Neural progenitor cell (in vitro differentiated cells): ENCODE data around the gene ARHGAP15.

ENCODE experiments used
- EZH2 ChIP-seq: fragments of 200-600 bp; sonication (generic); IDR thresholded peaks from 2 replicates; pipeline ENCODE4 v1.6.1; 2017; ENCODE audit warnings: antibody characterized with exemption, mild to moderate bottlenecking, moderate library complexity
- TF ChIP-seq, protein P1 (sequence below): fragments of 200-600 bp; sonication (generic); IDR thresholded peaks from 2 replicates; pipeline ENCODE4 v1.5.1; 2017; ENCODE audit warnings: antibody characterized with exemption, mild to moderate bottlenecking

DNA sequence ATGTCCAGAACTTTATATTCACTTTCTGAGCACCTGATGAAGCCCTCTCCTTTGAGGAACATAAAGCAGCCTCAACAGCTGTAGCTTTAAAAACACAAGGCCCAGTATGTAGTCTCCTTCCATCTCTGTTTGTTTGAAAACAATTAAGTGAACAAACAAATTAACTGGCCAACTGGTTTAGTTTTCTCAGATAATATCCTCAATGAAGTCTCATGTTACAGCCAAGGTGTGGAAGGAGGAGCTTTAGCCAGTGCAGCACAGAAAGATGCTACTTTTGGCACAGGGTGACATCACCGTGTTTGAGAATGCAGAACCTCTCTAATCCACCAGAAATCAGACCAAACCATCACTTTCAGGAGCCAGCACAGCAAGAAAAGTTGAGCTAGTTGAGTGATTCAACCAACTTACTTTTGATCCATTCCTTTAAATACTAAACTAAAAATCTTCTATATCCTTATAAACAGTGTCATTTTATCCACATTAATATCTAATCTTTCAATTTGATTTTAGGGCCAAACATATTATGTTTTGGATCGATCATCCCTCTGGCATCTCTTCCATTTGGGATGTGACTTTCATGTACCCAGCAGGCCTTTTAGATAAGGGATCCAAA lies 488.7 kb downstream of the ARHGAP15 start:
- TF ChIP-seq, protein P1, sequence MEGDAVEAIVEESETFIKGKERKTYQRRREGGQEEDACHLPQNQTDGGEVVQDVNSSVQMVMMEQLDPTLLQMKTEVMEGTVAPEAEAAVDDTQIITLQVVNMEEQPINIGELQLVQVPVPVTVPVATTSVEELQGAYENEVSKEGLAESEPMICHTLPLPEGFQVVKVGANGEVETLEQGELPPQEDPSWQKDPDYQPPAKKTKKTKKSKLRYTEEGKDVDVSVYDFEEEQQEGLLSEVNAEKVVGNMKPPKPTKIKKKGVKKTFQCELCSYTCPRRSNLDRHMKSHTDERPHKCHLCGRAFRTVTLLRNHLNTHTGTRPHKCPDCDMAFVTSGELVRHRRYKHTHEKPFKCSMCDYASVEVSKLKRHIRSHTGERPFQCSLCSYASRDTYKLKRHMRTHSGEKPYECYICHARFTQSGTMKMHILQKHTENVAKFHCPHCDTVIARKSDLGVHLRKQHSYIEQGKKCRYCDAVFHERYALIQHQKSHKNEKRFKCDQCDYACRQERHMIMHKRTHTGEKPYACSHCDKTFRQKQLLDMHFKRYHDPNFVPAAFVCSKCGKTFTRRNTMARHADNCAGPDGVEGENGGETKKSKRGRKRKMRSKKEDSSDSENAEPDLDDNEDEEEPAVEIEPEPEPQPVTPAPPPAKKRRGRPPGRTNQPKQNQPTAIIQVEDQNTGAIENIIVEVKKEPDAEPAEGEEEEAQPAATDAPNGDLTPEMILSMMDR = no peak
- TF ChIP-seq EZH2 = no peak
